ENCODE results near the gene MARCHF4.

DNA sequence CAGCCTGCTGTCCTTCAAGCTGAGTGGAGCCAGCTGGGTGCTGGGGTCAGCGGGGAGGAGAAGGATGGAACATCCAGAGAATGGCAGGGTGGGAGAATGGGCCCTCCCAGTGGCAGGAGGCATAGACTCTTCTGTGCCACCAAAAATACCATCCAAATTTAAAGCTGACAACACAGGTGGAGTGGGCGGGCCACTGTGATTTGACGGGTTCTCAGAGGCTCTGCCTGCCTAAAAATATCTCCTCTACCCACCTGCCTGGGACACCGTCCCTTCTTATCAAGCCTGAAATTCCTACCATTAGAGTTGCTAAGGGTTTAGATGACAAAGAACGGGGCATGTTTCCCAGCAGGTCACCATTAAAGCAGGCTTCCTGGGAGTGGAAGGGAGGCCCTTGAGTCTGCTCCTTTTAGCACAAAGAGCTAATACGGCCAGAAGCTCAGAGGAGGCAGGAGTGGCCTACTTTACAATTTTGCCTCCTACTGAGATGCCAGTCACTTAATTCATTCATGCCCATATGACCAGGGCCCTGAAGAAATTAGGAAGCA is 19.8 kb upstream of the MARCHF4 start:
- no peak for TF ChIP-seq CTCF (IDR thresholded peaks at IDR 0.05)
- no peak for TF ChIP-seq POLR2A (IDR thresholded peaks at IDR 0.05)
- no peak for TF ChIP-seq EP300 (IDR thresholded peaks at IDR 0.05; ENCODE audit: low read depth)
- TF ChIP-seq POLR2AphosphoS5 (IDR thresholded peaks at IDR 0.05), result no peak
